Activated T-helper 17 cell treated with anti-CD3 and anti-CD28 coated beads, Interleukin-2, amount 50 U/mL, for 72 hours (primary cell): Measurements from ENCODE around the gene ANTXR2. TPM values are rescaled to one million over a fixed set of nuclear protein-coding genes. Genes with fewer than 3 reads are reported as not detected.

ENCODE experiments used
- ATAC-seq: fragments of 150-1000 bp; cut with Tn5 transposase; replicated peaks from 2 replicates; pipeline ENCODE4 v1.10.0; 2021; ENCODE audit warnings: mild to moderate bottlenecking, moderate library complexity
- H3K27ac Mint-ChIP-seq: one replicate; pipeline ENCODE4 v1.8.0; 2022; ENCODE audit warnings: mixed read lengths
- H3K27me3 Mint-ChIP-seq: one replicate; pipeline ENCODE4 v1.8.0; 2022; ENCODE audit warnings: mixed read lengths
- H3K36me3 Mint-ChIP-seq: one replicate; pipeline ENCODE4 v1.8.0; 2022; ENCODE audit warnings: low read depth, mild to moderate bottlenecking, mixed read lengths
- H3K4me1 Mint-ChIP-seq: one replicate; pipeline ENCODE4 v1.8.0; 2022; ENCODE audit warnings: mixed read lengths
- H3K4me3 Mint-ChIP-seq: one replicate; pipeline ENCODE4 v1.8.0; 2022; ENCODE audit warnings: mild to moderate bottlenecking, mixed read lengths
- H3K9me3 Mint-ChIP-seq: one replicate; pipeline ENCODE4 v1.8.0; 2022; ENCODE audit warnings: mixed read lengths
- total RNA-seq, 2 donors: library from RNA; stranded (reverse); gene quantifications; one replicate each; pipeline ENCODE4 v1.2.3, GENCODE V29; 2022

The ANTXR2 gene
- total RNA-seq, 2 donors from 2014 or later, result 27.4 to 52.5 TPM

GRCh38 chr4:80069837-80070731 is 2.9 kb downstream of the ANTXR2 start:
- H3K36me3 Mint-ChIP-seq, result peaks cover 84% of the 10 kb centered on the region
- H3K27ac Mint-ChIP-seq, result peak overlapping the region; percentile 98
- peak; percentile 53 for ATAC-seq
- H3K4me3 Mint-ChIP-seq, result peak overlapping the region; percentile 96
- H3K9me3 Mint-ChIP-seq, result no peaks in the 10 kb centered on the region
- H3K4me1 Mint-ChIP-seq, result peaks cover 38% of the 10 kb centered on the region
- no peaks in the 10 kb centered on the region for H3K27me3 Mint-ChIP-seq

- Mint-ChIP-seq H3K4me1 (peaks cover 35% of the 10 kb centered on the region), H3K36me3 (peaks cover 89% of the 10 kb centered on the region), H3K27ac (peak overlapping the region; percentile 98), H3K4me3 (peak overlapping the region; percentile 96), H3K27me3 (no peaks in the 10 kb centered on the region), H3K9me3 (no peaks in the 10 kb centered on the region)
- ATAC-seq, result peak; percentile 11
These were observed 3.8 kb downstream of the ANTXR2 start for GRCh38 chr4:80069108-80069836.

GRCh38 chr4:80065601-80066000 is 7.4 kb downstream of the ANTXR2 start:
- Mint-ChIP-seq H3K4me1 (peaks cover 36% of the 10 kb centered on the region), H3K4me3 (peak overlapping the region; percentile 3), H3K27me3 (no peaks in the 10 kb centered on the region), H3K27ac (no peak overlapping the region), H3K9me3 (no peaks in the 10 kb centered on the region), H3K36me3 (peaks cover 75% of the 10 kb centered on the region)
- no peak for ATAC-seq

- peaks cover 38% of the 10 kb centered on the region for H3K4me1 Mint-ChIP-seq
- peak overlapping the region; percentile 88 for H3K27ac Mint-ChIP-seq
- peak overlapping the region; percentile 44 for H3K4me3 Mint-ChIP-seq
- no peaks in the 10 kb centered on the region for H3K9me3 Mint-ChIP-seq
- peaks cover 54% of the 10 kb centered on the region for H3K36me3 Mint-ChIP-seq
- peak; percentile 86 for ATAC-seq
- H3K27me3 Mint-ChIP-seq, result no peaks in the 10 kb centered on the region
These were observed 10.5 kb downstream of the ANTXR2 start for GRCh38 chr4:80062527-80062926.

GRCh38 chr4:80060804-80061203 is 12.2 kb downstream of the ANTXR2 start:
- H3K4me3 Mint-ChIP-seq, result no peak overlapping the region
- no peaks in the 10 kb centered on the region for H3K27me3 Mint-ChIP-seq
- H3K9me3 Mint-ChIP-seq, result no peaks in the 10 kb centered on the region
- H3K27ac Mint-ChIP-seq, result no peak overlapping the region
- peaks cover 47% of the 10 kb centered on the region for H3K36me3 Mint-ChIP-seq
- ATAC-seq, result no peak
- peaks cover 38% of the 10 kb centered on the region for H3K4me1 Mint-ChIP-seq

- Mint-ChIP-seq H3K27ac (peak overlapping the region; percentile 100), H3K36me3 (peaks cover 51% of the 10 kb centered on the region), H3K9me3 (no peaks in the 10 kb centered on the region), H3K27me3 (no peaks in the 10 kb centered on the region), H3K4me3 (peak overlapping the region; percentile 85), H3K4me1 (peaks cover 37% of the 10 kb centered on the region)
- peak; percentile 82 for ATAC-seq
These were observed 14.3 kb downstream of the ANTXR2 start for GRCh38 chr4:80058740-80059139.

GRCh38 chr4:80054375-80054774 is 18.7 kb downstream of the ANTXR2 start:
- Mint-ChIP-seq H3K4me1 (peaks cover 21% of the 10 kb centered on the region), H3K27me3 (no peaks in the 10 kb centered on the region), H3K36me3 (peaks cover 81% of the 10 kb centered on the region), H3K27ac (peak overlapping the region; percentile 80), H3K9me3 (no peaks in the 10 kb centered on the region), H3K4me3 (peak overlapping the region; percentile 47)
- no peak for ATAC-seq

GRCh38 chr4:80053140-80053910 is 19.7 kb downstream of the ANTXR2 start:
- Mint-ChIP-seq H3K36me3 (peaks cover 86% of the 10 kb centered on the region), H3K27me3 (no peaks in the 10 kb centered on the region), H3K27ac (peak overlapping the region; percentile 80), H3K4me3 (peak overlapping the region; percentile 47), H3K4me1 (peaks cover 17% of the 10 kb centered on the region), H3K9me3 (no peaks in the 10 kb centered on the region)
- no peak for ATAC-seq

- Mint-ChIP-seq H3K36me3 (peaks cover 84% of the 10 kb centered on the region), H3K4me3 (no peak overlapping the region), H3K27ac (no peak overlapping the region), H3K9me3 (no peaks in the 10 kb centered on the region), H3K27me3 (no peaks in the 10 kb centered on the region), H3K4me1 (peaks cover 15% of the 10 kb centered on the region)
- ATAC-seq, result no peak
These were observed 23.1 kb downstream of the ANTXR2 start for GRCh38 chr4:80049813-80050534.

- H3K27ac Mint-ChIP-seq, result no peak overlapping the region
These were observed 23.6 kb downstream of the ANTXR2 start for GRCh38 chr4:80049402-80049801.

GRCh38 chr4:80045786-80046185 is 27.2 kb downstream of the ANTXR2 start:
- Mint-ChIP-seq H3K27me3 (no peaks in the 10 kb centered on the region), H3K36me3 (peaks cover 73% of the 10 kb centered on the region), H3K4me3 (peak overlapping the region; percentile 20), H3K9me3 (no peaks in the 10 kb centered on the region), H3K27ac (no peak overlapping the region), H3K4me1 (peaks cover 5% of the 10 kb centered on the region)
- ATAC-seq, result no peak

More at GRCh38 chr4:80049402-80049801, 23.6 kb downstream of the ANTXR2 start:
- H3K4me3 Mint-ChIP-seq, result peak overlapping the region; percentile 0
- no peaks in the 10 kb centered on the region for H3K27me3 Mint-ChIP-seq
- peaks cover 81% of the 10 kb centered on the region for H3K36me3 Mint-ChIP-seq
- no peaks in the 10 kb centered on the region for H3K9me3 Mint-ChIP-seq
- H3K4me1 Mint-ChIP-seq, result peaks cover 13% of the 10 kb centered on the region
- ATAC-seq, result peak; percentile 38

GRCh38 chr4:80043541-80043940 is 29.5 kb downstream of the ANTXR2 start:
- Mint-ChIP-seq H3K36me3 (peaks cover 64% of the 10 kb centered on the region), H3K4me3 (no peak overlapping the region)

GRCh38 chr4:80042821-80043220 is 30.2 kb downstream of the ANTXR2 start:
- no peaks in the 10 kb centered on the region for H3K9me3 Mint-ChIP-seq
- peaks cover 60% of the 10 kb centered on the region for H3K36me3 Mint-ChIP-seq
- H3K4me1 Mint-ChIP-seq, result peaks cover 5% of the 10 kb centered on the region
- H3K27me3 Mint-ChIP-seq, result no peaks in the 10 kb centered on the region
- no peak for ATAC-seq
- H3K27ac Mint-ChIP-seq, result no peak overlapping the region
- no peak overlapping the region for H3K4me3 Mint-ChIP-seq

More at GRCh38 chr4:80043541-80043940, 29.5 kb downstream of the ANTXR2 start:
- no peaks in the 10 kb centered on the region for H3K27me3 Mint-ChIP-seq
- no peak for ATAC-seq
- peaks cover 5% of the 10 kb centered on the region for H3K4me1 Mint-ChIP-seq
- no peak overlapping the region for H3K27ac Mint-ChIP-seq
- H3K9me3 Mint-ChIP-seq, result no peaks in the 10 kb centered on the region
